ENCODE data around the gene ZDHHC21.

ZDHHC21 gene

DNA sequence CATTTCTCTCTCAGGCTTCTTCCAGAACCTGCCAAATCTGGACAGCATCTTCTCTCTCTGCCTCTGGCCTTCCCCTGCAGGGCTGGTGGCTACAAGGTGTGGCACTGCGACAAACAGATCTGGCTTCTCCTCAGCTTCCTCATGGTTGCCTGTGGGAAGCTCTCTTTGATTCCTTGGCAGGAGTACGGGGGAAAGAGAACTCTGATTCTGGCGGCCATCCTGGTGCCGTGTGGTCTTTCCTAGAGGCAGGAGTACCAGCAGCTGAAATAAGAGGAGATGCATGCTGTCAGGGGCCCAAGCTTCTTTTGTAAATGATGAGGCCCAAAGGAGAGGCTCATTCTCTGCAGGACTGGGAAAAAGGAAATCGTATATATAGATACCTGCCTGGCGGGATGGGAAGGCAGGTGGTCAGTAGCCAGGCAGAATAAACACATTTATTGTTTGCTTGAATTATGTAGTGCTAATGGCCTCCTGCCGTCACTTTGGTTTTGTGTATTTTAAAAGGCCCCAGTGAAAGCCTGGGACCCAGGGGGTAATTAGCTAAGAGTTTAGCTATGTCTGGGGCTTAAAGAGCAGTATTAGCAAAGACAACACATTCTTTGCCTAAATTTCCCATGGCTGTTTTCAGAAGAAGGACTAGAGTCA lies 29.3 kb upstream of the ZDHHC21 start, which contains the start of gene CER1:
CER1 (minus strand) TSS at position 343 of the 645 bp plus-strand sequence; CDS start at position 282, 61 bp downstream.
- FAIRE-seq (no peak), DNase-seq (ENCODE audit: insufficient read length, low spot score) (no peak)
- no peak for TF ChIP-seq CTCF (IDR thresholded peaks at IDR 0.05; ENCODE audit: insufficient read depth, missing control alignments)

DNA sequence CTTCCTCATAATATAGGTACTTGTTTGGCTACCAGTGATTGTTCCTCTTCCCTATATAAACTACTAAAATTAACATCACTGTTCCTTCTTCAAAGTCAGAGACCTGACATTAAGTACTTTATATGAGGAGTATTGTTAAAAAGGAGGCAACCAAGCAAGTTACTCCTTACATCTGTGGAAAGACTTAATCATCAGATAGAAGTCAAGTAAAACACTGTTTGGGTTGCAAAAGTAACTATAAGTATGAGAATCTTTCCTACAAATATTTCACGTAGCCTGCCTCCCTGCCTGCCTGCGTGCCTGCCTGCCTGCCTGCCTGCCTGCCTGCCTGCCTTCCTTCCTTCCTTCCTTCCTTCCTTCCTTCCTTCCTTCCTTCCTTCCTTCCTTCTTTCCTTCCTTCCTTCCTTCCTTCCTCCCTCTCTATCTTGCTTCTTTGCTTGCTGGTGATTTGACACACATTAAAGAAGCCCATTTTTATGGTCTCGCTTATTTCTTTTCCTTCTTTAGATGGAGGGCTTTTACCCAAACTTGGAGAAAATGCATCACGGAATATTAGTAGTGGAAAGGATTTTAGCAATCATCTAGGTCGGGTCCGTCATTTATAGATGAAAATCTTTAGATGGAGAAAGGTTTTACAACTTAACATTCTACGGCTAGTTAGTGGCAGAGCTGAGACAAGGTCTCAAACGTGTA lies 26.1 kb upstream of the ZDHHC21 start:
- TF ChIP-seq CTCF (IDR thresholded peaks at IDR 0.05; ENCODE audit: insufficient read depth, missing control alignments), result no peak
- FAIRE-seq, result no peak
- DNase-seq (ENCODE audit: insufficient read length, low spot score), result no peak

GRCh38 chr9:14715102-14715501 lies 21.9 kb upstream of the ZDHHC21 start:
- DNase-seq (ENCODE audit: insufficient read length, low spot score), result no peak
- TF ChIP-seq CTCF (IDR thresholded peaks at IDR 0.05; ENCODE audit: insufficient read depth, missing control alignments), result no peak

DNA sequence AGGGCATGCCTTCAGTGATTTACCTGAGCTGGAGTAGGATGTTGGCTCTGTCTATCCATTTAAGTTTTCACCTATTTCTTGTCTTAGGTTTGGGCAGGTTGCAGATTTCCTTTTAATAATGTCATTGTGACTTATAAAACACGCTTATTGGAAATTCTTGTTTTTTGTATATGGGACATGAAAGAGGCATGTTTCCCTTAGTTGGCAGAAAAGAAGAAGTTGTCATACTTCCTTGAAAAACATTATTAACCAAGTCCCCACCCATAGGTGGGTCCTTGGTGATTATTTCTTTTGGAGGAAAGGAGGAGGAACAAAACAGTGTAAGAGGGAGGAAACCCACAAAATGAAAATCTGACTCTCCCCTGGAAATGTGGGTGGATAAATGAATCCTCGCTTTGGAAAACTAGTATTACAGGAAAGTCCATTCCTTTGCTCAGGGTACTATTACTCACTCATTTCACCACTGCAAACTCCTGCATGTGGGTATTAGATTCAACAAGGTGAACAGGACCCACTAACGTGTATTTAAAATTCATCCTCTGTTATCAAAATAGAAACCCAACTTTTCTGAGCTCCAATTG lies 20.0 kb upstream of the ZDHHC21 start:
- FAIRE-seq, result no peak
- DNase-seq (ENCODE audit: insufficient read length, low spot score), result no peak
- TF ChIP-seq CTCF (IDR thresholded peaks at IDR 0.05; ENCODE audit: insufficient read depth, missing control alignments), result no peak

More at GRCh38 chr9:14715102-14715501, 21.9 kb upstream of the ZDHHC21 start:
- no peak for FAIRE-seq

DNA sequence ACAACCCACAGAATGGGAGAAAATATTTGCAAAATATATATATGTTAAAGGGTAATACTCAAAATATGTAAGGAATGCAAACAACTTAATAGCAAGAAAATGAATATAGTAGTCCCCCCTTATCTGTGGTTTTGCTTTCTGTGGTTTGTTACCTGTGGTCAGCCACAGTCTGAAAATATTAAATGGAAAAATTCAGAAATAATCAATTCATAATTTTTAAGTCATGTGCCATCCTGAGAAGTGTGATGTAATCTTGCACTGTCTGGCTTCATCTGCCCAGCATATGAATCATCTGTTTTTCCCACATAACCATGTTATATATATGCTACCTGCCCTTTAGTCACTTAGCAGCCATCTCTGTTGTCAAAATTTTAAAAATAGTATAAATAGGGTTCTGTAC lies 17.6 kb upstream of the ZDHHC21 start:
- no peak for DNase-seq (ENCODE audit: insufficient read length, low spot score)
- no peak for TF ChIP-seq CTCF (IDR thresholded peaks at IDR 0.05; ENCODE audit: insufficient read depth, missing control alignments)
- no peak for FAIRE-seq

- no peak for TF ChIP-seq CTCF (IDR thresholded peaks at IDR 0.05; ENCODE audit: insufficient read depth, missing control alignments)
- DNase-seq (ENCODE audit: insufficient read length, low spot score) (no peak), FAIRE-seq (no peak)
Observed at GRCh38 chr9:14706530-14707140, 13.4 kb upstream of the ZDHHC21 start.

Measured in D721Med (cell line).